DMS153 treated with DMSO at 0.1 percent for 48 hours (cell line): ENCODE data around the gene CFDP1.

Experiments used
- DNase-seq: peaks from one replicate; lab custom pipeline; 2025; ENCODE audit not compliant: unreplicated experiment; lab: John Stamatoyannopoulos, UW

Gene CFDP1

DNA sequence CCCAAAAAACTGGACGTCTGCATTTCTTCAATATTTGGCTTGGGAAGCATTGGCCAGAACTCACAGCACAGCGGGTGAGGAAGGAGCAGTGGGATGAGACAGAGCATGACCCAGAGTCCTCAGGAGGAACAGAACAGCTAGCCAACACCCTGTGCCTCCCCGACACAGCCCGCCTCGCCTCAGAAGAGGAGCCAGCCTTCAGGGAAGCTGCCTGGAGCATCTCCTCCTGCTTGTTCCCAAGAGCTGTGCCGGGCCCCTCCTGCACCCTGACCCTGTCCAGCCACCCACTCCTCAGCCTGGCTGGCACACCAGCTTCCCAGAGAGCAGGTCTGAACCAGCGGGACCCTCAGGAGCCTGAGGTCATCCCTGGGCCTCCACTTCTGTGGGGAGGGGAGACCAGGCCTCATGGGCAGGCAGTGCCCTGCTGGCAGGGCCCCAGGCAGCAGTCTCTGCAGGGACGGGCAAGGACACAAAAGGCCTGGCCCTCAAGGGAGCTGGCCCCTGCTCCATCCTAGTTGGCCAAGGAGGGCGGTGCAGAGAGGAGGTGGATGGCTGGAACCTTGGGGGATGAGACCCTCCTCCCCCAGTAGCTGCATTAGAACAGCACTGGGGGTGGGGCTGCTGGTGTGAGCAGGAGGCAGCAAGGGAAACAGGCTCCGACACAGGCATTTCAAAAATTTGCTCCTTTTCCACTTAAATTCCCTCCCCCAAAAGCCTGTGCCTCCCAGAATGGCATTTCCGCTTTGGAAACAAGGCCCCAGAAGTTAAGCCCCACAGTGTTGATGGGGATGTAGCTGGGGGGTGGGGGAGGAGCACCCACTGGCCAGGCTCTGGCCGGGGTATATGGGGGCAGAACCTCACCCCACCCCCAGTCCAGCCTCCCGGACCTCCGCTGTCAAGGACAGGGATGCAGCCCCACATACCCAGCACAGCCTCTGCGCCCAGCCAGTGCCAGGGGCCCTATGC lies 180.1 kb downstream of the CFDP1 start:
- DNase-seq: no peak

DNA sequence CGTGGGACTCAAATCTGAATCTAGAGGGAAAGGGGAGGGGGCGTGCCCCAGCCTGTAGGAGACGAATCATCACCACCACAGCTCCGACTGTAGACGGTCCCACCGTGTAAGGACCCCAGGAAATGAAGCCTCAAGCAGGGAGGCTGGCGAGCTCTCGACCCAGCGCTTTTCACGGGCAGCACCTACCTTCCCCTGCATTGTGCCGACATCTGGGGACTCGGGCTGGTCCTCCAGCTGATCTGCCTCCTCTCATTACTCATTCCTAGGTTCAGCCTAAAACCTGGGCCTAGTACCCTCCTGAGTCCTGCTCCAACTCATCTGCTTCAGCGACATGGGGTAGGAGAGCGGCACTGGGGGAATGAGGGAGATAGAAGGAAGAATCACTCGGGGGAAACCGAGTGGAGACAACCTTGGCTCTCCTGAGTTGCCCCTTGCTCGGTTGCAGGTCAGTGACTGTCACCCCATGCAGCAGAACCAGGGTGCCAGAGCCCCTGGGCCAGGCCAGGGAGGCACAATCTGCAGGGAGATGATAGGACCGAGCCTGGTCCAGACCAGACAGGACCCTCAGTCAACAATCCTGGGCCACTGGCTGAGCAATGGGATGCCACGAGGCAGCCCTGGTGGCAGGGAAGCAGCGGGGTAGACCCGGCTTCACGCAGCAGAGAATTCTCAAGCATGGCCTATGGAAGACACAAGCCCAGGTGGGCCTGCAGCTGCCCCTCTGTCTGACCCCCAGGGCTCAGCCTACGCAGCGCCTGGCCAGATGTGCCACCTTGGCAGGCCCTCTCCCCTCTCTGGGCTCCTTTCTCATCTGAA lies 181.0 kb downstream of the CFDP1 start:
- no peak for DNase-seq

DNA sequence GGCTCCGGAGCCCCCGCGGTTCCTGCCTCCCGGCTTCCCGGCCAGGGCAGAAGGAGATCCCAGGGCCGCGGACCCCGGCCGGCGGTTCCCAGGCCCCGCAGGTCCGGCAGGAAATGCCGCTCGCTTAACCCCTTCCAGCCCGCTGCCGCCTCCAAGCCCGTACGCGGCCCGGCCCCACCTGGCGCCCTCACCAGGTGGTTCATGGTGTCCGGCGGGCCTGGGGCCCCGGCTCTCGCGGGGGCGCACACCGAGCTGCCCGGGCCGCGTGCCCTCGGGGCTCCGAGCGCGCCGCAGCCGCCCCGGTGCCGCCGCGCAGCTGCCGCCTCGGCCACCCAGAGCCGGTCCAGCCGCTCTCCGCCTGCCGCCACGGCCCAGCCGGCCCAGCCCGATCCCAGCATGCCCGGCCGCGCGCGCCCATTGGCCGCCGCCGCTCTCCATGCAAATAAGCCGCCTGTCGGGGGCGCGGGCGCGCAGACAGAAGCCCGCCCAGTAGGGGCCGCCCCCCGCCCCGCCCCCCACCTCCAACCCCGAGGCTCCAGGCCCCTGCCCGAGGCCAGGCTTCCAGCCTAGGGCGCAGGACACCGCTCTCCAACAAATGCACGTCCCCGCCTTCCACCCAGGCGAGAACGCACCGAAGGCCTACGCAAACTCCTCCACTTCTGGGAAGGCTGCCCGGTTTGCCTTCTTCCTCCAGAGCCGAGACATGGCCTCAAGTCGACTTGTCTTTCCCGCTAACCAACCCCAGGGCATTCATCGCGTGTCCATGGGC lies 181.8 kb downstream of the CFDP1 start, which contains the start of gene BCAR1:
Gene BCAR1, minus strand, starts transcription at position 345 of the 769 bp plus-strand sequence. Its CDS starts 142 bp downstream, at position 203.
- DNase-seq: peak; percentile 61

DNA sequence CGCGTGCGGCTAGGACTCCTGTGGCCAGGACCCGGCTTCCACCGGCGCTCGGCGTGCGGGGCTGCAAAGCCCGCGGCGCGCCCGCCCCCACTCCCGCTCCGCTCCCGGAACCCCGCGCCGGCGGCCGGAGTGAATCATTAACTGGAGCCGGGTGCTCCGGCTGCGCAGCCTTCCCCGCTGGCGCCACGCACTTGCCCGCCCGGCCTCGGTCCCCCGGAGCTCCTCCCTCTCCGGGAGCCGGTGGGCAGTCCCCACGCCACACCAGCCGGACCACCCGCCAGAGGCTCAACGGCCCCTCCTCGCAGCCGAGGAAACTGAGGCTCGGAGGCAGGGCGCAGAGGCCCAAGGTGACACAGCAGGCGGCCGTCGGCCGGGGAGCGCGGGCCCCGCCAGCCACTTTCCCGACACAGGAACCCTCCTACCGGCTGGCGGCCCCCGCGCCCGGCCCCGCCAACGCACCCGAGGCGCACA lies 182.5 kb downstream of the CFDP1 start:
- no peak for DNase-seq

DNA sequence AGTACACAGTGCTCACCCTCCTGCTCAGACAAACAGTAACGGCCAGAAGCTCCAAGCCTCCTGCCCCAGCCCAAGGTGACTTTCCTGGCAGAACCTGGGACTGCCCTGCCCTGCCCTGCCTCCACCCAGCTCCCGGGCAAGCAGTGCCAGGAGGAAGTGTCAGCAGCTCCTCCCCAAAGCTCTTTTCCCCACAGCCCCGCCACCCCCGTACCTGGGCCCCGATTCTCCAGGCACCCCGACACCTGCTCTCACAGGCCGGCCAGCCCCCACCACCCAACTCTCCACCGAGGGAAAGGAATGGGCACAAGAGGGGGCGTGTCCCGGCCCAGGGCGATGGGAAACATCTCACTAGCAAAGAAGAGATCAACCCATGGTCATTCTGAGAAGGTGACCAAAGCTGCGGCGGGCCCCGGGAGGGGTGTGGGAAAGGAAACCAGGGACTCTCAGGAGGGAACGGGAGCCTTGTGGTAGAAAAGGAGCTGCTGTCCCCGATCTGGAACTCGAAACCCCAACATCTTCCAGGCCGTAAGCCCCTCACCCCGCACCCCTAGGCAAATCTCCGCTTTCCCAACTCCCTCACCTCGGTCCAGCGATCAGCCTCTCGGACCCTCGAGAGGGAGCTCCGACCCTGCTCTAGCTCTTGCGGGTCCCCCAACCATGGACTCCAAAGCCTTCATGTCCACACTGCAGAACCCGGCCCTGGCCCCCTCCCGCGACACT lies 183.1 kb downstream of the CFDP1 start:
- no peak for DNase-seq

DNA sequence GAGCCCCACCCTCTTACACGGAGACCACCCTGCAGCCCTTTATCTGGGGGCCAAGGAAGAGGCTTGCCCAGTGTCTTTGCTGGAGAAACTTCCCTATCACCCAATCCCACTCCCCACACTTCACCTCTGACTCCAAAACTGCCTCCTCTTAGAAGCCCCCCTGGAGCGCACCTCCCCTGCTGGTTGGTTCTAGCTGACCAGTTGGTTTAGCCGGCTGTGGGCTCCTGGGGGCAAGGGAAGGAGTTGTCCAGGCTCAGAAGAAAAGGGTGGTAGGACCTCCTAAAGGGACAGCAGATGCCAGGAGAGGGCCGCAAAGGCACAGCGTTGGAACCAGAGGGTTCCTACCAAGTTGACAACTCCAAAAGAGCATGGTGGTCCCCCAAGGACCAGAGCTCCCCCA lies 183.9 kb downstream of the CFDP1 start:
- no peak for DNase-seq

DNA sequence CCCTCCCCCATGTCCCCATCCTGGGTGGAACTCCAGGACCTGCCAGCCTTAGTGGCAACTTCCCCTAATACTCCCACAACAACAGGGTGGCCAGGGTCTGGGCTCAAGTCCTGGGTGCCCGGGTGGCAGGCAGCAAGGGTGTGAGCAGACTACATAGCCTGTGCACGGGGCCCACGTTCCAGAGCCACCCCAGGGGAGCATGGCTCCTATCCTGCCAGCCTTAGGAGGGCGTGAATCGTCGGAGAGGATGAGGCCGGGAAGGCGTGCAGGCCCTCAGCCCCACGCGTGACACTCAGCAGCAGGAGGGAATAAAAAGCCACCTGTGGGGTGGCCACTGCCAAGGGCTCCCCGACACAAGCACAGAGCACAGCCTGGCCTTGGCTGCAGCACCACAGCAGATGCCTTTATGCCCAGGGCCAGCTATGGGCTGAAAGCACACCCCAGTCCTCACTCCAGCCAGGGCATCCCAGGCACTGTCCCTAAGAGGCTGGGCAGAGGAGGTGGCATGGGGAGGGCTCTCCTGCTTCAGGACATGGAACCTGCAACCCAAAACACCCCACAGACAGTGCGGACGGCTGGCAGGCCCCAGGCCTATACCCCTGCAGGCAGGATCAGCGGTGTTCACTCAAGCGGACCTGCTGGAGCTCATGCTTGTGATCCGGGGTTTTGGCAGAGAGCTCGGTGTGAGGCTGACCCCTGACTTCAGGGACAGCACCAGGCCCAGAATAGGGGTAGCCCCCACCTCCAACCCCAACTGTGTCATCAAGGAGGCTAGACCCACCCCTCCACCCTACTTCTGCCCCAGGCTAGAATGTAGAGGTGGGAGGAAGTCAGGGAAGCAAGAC lies 184.5 kb downstream of the CFDP1 start:
- no peak for DNase-seq

DNA sequence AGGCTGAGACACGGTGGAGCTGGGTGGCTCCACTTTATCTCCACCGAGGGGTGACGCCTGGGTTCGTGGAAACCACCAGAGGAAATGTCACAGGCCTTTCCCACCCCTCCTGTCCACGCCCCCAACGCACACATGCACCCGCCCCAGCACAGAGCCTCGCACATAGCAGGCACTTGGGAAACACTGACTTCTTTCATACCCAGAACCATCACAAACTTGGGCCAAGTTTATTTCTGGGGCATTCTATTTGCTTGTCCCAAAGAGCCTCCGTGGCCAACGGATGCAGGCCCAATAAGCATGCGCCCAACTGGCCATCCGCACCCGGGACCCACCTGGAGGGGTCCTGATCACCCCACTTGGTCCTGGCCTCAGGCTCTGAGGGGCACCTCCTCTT lies 185.2 kb downstream of the CFDP1 start:
- DNase-seq: no peak

DNA sequence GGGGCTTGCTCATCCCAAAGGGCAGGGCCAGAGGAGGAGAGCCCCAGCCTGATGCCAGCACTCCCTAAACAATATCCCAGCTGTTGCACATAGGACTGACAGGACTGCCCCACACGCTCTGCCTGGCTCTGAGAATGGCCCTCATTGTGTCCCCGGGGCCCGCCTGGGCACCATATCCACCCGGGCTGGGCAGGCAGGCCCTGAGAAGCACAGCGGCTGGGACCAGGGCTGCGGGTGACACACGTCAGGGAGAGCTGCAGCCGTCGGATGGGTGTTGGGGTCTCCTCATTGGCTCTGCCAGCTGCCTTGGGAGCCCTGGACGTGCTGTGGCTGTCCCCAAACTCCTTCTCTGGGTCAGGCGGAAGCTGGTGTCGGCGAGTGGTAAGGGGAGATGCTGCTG lies 186.1 kb downstream of the CFDP1 start:
- no peak for DNase-seq

DNA sequence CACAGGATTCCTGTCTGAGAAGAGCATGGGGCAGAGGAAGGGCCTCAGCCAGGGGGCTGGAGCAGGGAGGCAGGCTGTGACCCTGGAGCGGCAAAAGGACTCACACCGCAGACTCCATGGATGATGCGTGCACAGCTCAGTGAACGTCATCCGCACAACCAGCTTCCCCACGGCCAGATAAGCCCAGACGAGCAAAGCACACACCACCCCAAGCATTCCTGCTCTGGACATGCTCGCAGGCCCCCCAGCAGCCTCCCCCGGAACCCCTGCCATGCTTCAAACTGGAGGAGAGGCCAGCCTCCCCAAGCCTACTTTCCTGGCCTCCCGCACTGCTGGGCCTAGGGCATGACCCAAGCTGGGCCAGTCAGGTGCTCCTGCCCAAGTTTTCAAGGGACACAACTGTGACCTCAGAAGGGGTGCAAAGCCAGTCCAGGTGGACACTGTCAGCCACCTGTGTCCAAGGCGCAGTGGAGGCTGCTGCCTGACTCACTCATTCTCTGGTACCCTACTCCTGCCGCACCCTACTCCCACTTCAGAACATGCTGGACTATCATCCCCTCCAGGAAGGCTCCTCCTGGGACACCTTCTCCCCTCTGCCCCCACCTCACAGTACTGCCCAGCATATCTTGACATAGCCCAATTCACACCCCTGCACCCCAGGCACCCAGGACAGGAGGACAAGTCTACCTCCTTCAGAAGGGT lies 186.6 kb downstream of the CFDP1 start:
- no peak for DNase-seq

DNA sequence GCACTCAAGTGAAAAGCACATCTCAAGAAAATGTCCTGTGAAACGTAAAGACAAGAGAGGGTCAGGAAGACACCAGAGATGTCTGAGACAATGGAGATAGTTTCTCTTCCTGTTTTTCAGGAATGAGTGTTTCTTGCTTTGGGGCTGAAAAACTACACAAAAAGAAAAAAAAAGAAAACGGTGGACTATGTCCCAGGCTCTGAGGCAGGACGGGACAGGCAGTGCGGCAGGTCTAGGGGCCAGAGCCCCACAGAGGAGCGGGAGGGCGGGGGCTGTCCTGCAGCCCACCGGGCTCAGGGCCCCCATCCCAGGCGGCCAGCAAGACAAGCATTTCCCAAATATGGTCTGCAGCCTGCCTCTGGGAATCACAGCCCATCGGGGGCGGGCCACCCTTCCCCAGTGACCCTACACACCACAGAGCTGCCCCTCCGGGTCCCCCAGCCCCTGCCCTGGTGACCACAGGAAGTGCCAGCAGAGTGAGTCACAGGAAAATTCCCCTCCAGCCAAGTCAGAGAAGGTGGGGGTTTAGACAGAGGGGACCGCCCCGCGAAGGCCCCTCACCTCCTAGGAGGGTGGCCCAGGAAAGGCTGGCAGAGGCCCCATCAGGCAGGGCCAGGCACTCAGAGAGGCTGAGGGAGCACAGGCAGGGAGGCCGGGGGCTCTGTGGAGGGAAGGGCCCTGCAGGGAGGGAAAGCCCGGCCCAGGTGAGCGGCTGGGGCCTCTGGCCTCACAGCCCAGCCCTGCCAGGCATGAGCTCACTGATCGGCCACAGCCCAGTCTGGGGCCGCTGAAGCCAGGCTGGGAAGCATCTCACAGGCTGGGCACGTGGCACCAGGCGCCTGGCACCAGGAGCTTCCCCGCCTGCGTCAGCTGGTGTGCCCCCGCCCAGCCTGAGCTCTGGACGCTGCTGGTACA lies 188.2 kb downstream of the CFDP1 start:
- DNase-seq: no peak

DNA sequence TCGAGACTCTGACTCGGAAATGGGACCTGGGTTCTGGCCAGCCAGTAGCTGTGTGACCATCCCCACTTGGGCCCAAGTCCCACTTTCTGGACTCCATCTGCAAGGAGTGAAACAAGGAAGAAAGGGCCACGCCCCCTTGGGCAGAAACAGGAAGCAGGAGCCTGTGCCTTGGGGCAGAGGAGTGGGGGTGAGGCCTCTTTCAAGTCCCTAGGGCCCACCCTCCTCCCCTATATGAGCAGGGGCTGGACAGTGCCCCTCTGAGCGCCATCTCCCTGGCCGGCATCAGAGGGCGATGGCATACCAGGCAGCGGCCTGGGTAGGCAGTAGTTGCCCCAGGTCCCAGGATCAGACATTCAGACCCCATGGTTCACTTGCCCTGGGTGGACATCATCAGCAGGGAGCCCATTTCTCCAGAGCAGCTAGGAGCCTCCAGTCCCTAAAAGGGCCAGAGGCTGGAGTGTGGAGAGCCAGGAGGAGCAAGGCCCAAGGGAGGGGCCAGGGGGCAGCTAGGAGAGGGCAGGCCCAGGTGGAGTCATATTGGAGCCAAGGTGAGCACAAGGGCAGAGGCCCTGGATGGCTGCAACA lies 189.0 kb downstream of the CFDP1 start:
- no peak for DNase-seq
